K562 (cell line): ENCODE results near the gene ANTKMT. TPM values are rescaled to one million over a fixed set of nuclear protein-coding genes. Genes with fewer than 3 reads are reported as not detected.
A peak's percentile ranks its signal among the peaks of the same experiment; 100 is the strongest.

Experiments
- ARID3B ChIP-seq: fragments of 250-450 bp; sonication (Bioruptor Pico); IDR thresholded peaks from 2 replicates; pipeline ENCODE4 v1.4.0; 2020; ENCODE audit warnings: borderline replicate concordance
- CREBBP ChIP-seq: IDR thresholded peaks from one replicate; pipeline ENCODE4 v1.6.1; 2012; ENCODE audit warnings: low read depth, mild to moderate bottlenecking, control low read depth, inconsistent platforms, low read length
- ERF ChIP-seq: fragments of 450-650 bp; formaldehyde crosslinking; IDR thresholded peaks from 2 replicates; pipeline ENCODE4 v1.4.0; 2020; ENCODE audit warnings: mild to moderate bottlenecking, mixed read lengths
- HNRNPK ChIP-seq: fragments of 200-400 bp; formaldehyde crosslinking; IDR thresholded peaks from one replicate; pipeline ENCODE4 v1.6.1; 2018; ENCODE audit warnings: mild to moderate bottlenecking, low read depth, low read length; ENCODE audit not compliant: poor library complexity, severe bottlenecking
- KDM2B ChIP-seq: fragments of 250-450 bp; sonication (Bioruptor Pico); IDR thresholded peaks from 2 replicates; pipeline ENCODE4 v1.8.0; 2021; ENCODE audit warnings: mild to moderate bottlenecking, moderate library complexity
- KLF13 ChIP-seq: fragments of 450-650 bp; IDR thresholded peaks from 2 replicates; pipeline ENCODE4 v1.6.1; 2016; ENCODE audit warnings: missing genetic modification characterization, low read depth, mild to moderate bottlenecking, missing compliant biosample characterization, moderate library complexity, borderline replicate concordance
- NELFE ChIP-seq: IDR thresholded peaks from 2 replicates; pipeline ENCODE4 v1.6.1; 2011; ENCODE audit warnings: mild to moderate bottlenecking; ENCODE audit not compliant: insufficient read depth, insufficient read length
- NEUROD1 ChIP-seq: fragments of 150-350 bp; IDR thresholded peaks from 2 replicates; pipeline ENCODE4 v1.6.1; 2014; ENCODE audit warnings: borderline replicate concordance, low read length, low read depth; ENCODE audit not compliant: partially characterized antibody
- NFIC ChIP-seq: fragments of 450-650 bp; IDR thresholded peaks from 2 replicates; pipeline ENCODE4 v1.6.1; 2017; ENCODE audit warnings: mild to moderate bottlenecking, inconsistent platforms
- PCBP2 ChIP-seq: fragments of 200-400 bp; formaldehyde crosslinking; IDR thresholded peaks from 2 replicates; pipeline ENCODE4 v1.6.1; 2018; ENCODE audit warnings: low read length, low read depth, mild to moderate bottlenecking, moderate library complexity; ENCODE audit not compliant: poor library complexity, severe bottlenecking
- RBM17 ChIP-seq: fragments of 200-400 bp; formaldehyde crosslinking; IDR thresholded peaks from 2 replicates; pipeline ENCODE4 v1.6.1; 2017; ENCODE audit warnings: low read depth, mild to moderate bottlenecking, low read length, borderline replicate concordance
- TOE1 ChIP-seq, 2 experiments: fragments of 450-650 bp in 1 of 2; sonication (generic) in 1 of 2; formaldehyde crosslinking in 1 of 2; IDR thresholded peaks; 2 replicates each; pipeline versions ENCODE4 v1.7.1 to v1.8.0; 2016 to 2022; ENCODE audit warnings: borderline replicate concordance in 2 of 2, mild to moderate bottlenecking in 2 of 2, antibody characterized with exemption in 1 of 2, inconsistent platforms in 1 of 2, low read depth in 1 of 2, missing genetic modification reagents in 1 of 2, moderate library complexity in 1 of 2
- ZFX ChIP-seq: sonication (generic); formaldehyde crosslinking; IDR thresholded peaks from 2 replicates; pipeline ENCODE4 v1.8.0; 2022; ENCODE audit warnings: mild to moderate bottlenecking, missing genetic modification reagents, moderate library complexity
- ZNF140 ChIP-seq: fragments of 250-450 bp; sonication (Bioruptor Pico); IDR thresholded peaks from 2 replicates; pipeline ENCODE4 v1.8.0; 2021; ENCODE audit warnings: moderate library complexity, mild to moderate bottlenecking, inconsistent platforms
- ZNF274 ChIP-seq: IDR thresholded peaks from 2 replicates; pipeline ENCODE4 v1.6.1; 2011; ENCODE audit warnings: low read depth, mild to moderate bottlenecking, low read length, moderate library complexity, borderline replicate concordance
- ZNF3 ChIP-seq: fragments of 250-450 bp; sonication (Bioruptor Pico); IDR thresholded peaks from 2 replicates; pipeline ENCODE4 v1.5.0; 2021; ENCODE audit warnings: mild to moderate bottlenecking, moderate library complexity
- ZNF586 ChIP-seq: fragments of 450-650 bp; formaldehyde crosslinking; conservative IDR thresholded peaks from 2 replicates; pipeline ENCODE4 v1.4.0; 2020; ENCODE audit warnings: mild to moderate bottlenecking, moderate library complexity
- polyA plus RNA-seq, 8 experiments: library from polyadenylated mRNA; depleted of rRNA in 4 of 8; stranded (reverse) in 5 of 8; unstranded in 3 of 8; fragments of >200 nt; fragmentation: Nextera tagmentation in 2 of 8; fragmentation: Illumina TruSeq in 1 of 8; extraction: Ambion mirVana in 2 of 8; extraction: Trizol in 1 of 8; gene quantifications; 2 replicates each; pipeline versions ENCODE4 v1.2.1 to v1.2.3, GENCODE V29; 2011 to 2014; ENCODE audit warnings: inconsistent platforms in 1 of 8, missing spikeins in 1 of 8
- total RNA-seq, 7 experiments: library from RNA; depleted of rRNA in 6 of 7; stranded (reverse); fragments of >200 nt in 6 of 7; fragmentation: Illumina TruSeq in 2 of 7; extraction: Trizol in 2 of 7; gene quantifications; 2 replicates each; pipeline versions ENCODE4 v1.2.1 to v1.2.3, GENCODE V29; 2011 to 2021; ENCODE audit warnings: low replicate concordance in 1 of 7
- TF ChIP-seq, protein P1 (sequence below): fragments of 250-450 bp; sonication (Bioruptor Pico); IDR thresholded peaks from 2 replicates; pipeline ENCODE4 v1.5.0; 2021
- TF ChIP-seq, protein P2 (sequence below): sonication (generic); formaldehyde crosslinking; IDR thresholded peaks from 2 replicates; pipeline ENCODE4 v1.8.0; 2023; ENCODE audit warnings: missing genetic modification reagents, mild to moderate bottlenecking, borderline replicate concordance

ANTKMT gene
- total and polyA plus RNA-seq, 9 of the 15 experiments (the other 6 are each of a cell fraction or from before 2014, with no cell fraction given), result 0.58 to 217 (median 19.1) TPM

- TF ChIP-seq, protein P1, sequence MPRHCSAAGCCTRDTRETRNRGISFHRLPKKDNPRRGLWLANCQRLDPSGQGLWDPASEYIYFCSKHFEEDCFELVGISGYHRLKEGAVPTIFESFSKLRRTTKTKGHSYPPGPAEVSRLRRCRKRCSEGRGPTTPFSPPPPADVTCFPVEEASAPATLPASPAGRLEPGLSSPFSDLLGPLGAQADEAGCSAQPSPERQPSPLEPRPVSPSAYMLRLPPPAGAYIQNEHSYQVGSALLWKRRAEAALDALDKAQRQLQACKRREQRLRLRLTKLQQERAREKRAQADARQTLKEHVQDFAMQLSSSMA (CRISPR knock-in tag), result peak; percentile 93
- TF ChIP-seq NELFE, result no peak
- 0 out of 2 replicates have a peak, but pooled peaks have one; percentile 65 for TF ChIP-seq KDM2B
- TF ChIP-seq RBM17, result no peak
- peak; percentile 92 for TF ChIP-seq ZFX (CRISPR knock-in tag)
- TF ChIP-seq NFIC, result peak; percentile 71; the same call in 1 of the 2 replicates
- no peak for TF ChIP-seq KLF13 (tag)
- no peak for TF ChIP-seq ZNF586 (CRISPR knock-in tag)
- TF ChIP-seq, protein P2, sequence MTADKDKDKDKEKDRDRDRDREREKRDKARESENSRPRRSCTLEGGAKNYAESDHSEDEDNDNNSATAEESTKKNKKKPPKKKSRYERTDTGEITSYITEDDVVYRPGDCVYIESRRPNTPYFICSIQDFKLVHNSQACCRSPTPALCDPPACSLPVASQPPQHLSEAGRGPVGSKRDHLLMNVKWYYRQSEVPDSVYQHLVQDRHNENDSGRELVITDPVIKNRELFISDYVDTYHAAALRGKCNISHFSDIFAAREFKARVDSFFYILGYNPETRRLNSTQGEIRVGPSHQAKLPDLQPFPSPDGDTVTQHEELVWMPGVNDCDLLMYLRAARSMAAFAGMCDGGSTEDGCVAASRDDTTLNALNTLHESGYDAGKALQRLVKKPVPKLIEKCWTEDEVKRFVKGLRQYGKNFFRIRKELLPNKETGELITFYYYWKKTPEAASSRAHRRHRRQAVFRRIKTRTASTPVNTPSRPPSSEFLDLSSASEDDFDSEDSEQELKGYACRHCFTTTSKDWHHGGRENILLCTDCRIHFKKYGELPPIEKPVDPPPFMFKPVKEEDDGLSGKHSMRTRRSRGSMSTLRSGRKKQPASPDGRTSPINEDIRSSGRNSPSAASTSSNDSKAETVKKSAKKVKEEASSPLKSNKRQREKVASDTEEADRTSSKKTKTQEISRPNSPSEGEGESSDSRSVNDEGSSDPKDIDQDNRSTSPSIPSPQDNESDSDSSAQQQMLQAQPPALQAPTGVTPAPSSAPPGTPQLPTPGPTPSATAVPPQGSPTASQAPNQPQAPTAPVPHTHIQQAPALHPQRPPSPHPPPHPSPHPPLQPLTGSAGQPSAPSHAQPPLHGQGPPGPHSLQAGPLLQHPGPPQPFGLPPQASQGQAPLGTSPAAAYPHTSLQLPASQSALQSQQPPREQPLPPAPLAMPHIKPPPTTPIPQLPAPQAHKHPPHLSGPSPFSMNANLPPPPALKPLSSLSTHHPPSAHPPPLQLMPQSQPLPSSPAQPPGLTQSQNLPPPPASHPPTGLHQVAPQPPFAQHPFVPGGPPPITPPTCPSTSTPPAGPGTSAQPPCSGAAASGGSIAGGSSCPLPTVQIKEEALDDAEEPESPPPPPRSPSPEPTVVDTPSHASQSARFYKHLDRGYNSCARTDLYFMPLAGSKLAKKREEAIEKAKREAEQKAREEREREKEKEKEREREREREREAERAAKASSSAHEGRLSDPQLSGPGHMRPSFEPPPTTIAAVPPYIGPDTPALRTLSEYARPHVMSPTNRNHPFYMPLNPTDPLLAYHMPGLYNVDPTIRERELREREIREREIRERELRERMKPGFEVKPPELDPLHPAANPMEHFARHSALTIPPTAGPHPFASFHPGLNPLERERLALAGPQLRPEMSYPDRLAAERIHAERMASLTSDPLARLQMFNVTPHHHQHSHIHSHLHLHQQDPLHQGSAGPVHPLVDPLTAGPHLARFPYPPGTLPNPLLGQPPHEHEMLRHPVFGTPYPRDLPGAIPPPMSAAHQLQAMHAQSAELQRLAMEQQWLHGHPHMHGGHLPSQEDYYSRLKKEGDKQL, result no peak
- TF ChIP-seq ERF (CRISPR knock-in tag), result peak; percentile 90; the same call in 1 of the 2 replicates
- no peak for TF ChIP-seq PCBP2
- TF ChIP-seq HNRNPK, result no peak
- no peak for TF ChIP-seq ZNF140 (CRISPR knock-in tag)
- no peak; the same call in 1 of the 2 replicates for TF ChIP-seq ARID3B
- no peak for TF ChIP-seq ZNF274
- TF ChIP-seq ZNF3 (CRISPR knock-in tag), result no peak
- TF ChIP-seq NEUROD1, result no peak
- no peak for TF ChIP-seq CREBBP
- no peak for TF ChIP-seq TOE1 (IDR thresholded peaks at IDR 0.05; ENCODE audit: borderline replicate concordance)
- peak; percentile 96; the same call in 1 of the 2 replicates for TF ChIP-seq TOE1 (CRISPR knock-in tag; IDR thresholded peaks at IDR 0.05; ENCODE audit: borderline replicate concordance, low read depth)
Observed at GRCh38 chr16:720990-721764, at the start of gene ANTKMT (continued).
